HG03457 (cell line): ENCODE results near the gene ZNF341.
A peak's percentile ranks its signal among the peaks of the same experiment; 100 is the strongest.

Source experiments
- ATAC-seq: cut with Tn5 transposase; IDR thresholded peaks from one replicate; pipeline ENCODE4 v1.9.1; 2021; ENCODE audit warnings: moderate number of reproducible peaks; ENCODE audit not compliant: unreplicated experiment

Gene ZNF341

GRCh38 chr20:33701629-33702450, 30.0 kb upstream of the ZNF341 start:
- ATAC-seq = no peak

GRCh38 chr20:33702861-33703260, 28.9 kb upstream of the ZNF341 start:
- no peak for ATAC-seq

DNA sequence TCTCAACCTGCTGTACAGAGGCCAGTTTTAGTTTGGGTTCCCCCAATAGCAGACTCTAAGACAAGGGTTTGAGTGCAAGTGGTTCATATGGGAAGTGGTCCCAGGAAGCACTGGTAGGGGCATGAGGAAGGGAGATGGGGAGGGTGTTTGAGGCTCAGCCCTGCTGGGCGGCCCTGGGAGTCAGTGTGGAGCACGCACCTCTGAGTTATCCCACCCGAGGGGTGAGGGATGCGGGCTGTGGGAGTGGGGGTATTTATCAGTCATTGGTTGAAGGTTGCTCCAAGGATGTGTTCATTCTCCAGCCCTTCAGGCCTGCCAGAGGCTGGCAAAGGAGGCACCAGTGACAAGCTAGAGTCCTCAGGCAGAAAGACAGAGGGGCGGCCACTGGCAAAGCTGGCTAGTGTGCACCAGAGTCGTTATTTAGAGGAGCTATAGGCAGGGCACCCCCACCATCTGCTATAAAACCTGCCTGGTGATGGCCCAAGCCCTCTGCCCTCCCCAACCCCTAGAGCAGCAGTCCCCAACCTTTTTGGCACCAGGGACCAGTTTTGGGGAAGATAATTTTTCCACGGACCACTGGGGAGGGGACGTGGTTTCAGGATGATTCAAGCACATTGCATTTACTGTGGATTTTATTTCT, 28.2 kb upstream of the ZNF341 start:
- no peak for ATAC-seq

DNA sequence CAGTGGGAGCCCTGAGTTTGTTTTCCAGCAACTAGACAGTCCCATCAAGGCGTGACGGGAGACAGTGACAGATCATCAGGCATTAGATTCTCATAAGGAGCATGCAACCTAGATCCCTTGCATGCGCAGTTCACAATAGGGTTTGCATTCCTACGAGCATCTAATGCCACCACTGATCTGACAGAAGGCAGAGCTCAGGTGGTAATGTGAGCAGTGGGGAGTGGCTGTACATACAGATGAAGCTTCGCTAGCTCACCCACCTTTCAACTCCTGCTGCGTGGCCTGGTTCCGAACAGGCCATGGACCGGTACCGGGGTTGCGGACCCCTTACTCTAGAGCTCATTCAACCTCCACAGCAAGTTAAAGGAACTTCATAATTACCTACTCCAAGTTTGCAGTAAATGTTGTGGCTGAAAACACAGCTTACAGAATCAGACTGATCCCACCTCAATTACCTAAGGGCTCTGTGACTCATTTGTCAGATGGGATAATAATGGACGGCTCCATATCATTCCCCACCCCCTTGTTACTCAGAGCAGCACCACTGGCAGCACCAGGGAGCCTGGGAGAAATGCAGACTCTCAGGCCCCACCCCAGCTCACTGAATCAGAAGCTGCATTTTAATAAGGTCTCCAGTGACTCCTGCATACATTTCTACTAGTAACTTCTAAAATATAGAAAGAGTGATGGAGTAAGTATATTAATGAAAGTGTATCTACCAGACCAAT, 27.4 kb upstream of the ZNF341 start:
- ATAC-seq = no peak

DNA sequence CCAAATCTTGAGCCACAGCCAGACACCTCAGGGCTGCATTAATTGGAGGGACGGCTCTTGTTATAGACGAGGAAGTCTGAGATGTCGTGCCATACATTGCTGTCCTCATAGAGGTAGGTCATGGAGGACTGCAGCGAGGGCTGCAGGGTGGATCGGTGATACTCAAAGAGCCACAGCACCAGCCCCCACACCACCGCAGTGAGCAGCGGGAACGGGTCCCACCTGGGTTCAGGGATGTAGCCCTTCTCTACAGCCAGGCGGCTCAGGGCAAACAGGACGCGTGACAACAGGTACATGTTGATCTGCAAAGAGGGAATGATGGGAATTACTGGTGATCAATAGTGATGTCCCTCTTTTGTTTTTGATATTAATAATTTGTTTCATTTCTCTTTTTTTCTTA, 24.1 kb upstream of the ZNF341 start:
- no peak for ATAC-seq

DNA sequence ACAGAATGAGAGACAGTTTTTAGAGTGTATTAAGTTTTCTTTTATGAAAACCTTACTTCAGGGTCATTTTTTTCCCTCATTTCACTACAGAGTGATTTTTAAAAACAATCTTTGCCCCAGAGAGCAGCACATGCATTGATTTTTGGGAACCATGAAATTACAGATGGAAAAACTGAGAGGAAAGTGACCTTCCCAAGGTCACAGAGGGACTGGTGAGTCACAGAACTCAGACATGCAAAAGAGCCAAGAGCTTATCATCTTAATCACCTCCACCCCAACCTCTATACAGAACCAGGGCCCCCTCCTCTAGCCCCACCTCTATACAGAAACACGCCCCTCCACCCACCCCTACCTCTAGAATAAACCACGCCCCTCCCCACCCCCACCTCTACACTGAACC, 22.4 kb upstream of the ZNF341 start:
- ATAC-seq = no peak

DNA sequence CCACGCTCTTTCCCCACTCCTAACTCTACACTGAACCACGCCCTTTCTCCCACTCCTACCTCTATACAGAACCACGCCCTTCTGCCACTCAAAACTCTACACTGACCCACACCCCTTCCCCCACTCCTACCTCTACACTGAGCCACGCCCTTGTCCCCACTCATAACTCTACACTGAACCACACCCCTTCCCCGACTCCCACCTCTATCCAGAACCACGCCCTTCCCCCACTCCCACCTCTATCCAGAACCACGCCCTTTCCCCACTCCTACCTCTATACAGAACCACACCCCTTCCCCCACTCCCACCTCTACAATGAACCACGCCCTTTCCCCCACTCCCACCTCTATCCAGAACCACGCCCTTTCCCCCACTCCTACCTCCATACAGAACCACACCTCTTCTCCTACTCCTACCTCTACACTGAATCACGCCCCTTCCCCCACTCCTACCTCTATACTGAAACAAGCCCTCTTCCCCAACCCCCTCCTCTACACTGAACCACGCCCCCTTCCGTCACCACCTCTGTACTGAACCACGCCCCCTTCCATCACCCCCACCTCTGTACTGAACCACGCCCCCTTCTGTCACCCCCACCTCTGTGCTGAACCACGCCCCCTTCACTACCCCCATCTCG, 21.8 kb upstream of the ZNF341 start:
- no peak for ATAC-seq

GRCh38 chr20:33710681-33711445, 20.9 kb upstream of the ZNF341 start:
- no peak for ATAC-seq

- no peak for ATAC-seq
These were observed 20.4 kb upstream of the ZNF341 start for GRCh38 chr20:33711446-33711738.

DNA sequence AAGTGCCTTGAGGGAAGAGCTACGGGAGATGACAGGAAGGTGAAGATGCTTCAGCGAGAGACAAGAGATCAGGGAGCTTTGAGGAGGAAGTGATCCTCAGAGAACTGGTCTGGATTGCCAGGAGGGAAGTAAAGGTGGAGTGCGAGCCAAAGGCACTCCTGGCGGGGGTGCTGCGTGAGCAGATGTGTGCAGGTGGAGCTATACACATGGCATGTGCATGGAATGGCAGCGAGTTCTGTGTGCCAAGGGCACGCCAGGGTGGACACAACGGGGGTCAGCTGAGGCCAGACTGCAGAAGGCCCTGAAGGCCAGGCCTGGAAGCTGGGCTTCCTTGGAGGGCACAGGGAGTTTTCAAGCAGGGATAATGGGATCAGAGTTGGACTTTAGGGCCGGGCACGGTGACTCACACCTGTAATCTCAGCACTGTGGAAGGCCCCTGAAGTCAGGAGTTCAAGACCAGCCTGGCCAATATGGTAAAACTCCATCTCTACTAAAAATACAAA, 17.9 kb upstream of the ZNF341 start:
- no peak for ATAC-seq

DNA sequence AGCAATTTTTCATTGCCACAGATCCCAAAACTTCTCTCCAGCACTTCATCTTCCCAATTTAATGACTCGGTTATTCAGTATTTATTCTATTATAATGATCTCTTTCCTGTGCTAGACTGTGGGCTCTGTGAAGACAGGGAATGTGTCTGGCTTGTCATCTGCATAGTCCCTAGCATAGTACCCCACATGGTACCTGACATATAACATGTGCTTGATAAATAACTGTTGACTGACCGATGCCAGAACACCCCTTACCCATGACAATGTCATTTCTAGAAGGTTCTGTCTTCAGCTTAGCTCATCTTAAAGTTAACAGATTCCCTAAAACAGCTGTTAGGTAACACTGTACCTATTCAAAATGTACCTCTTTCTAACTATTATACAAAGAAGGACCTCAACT, 15.3 kb upstream of the ZNF341 start:
- no peak for ATAC-seq

DNA sequence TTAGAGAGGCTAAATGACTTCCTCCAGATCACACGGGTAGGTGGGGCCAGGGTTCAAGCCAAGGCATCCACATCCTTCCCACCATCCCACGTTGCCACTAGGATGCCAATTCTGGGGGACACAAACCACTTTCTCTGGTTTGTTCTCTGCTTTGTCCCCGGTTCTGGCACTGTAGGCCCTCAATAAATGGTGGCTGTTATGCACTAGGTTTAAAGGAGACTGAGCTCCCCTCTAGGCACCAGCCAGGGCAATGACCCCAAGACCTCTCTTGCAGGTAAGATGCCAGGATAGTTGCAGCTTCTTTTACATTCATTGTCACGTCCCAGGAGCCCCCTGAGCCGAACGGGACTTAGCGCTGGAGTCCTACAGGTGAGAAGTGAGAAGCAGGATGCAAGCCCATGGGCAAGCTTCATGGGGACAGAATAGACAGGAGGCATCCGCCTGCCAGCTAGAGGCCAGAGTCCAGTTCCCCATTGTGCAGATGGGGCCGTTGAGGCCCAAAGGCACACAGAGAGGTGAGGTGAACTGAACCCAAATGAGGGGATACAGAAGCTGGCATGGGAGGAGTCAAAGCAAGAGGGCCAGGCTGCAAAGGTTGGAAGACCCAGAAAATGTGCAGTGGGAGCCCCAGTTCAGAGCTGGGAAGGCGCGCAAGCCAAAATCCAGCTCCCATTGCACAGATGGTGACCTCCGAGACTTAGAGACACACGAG, 12.4 kb upstream of the ZNF341 start:
- ATAC-seq = no peak

GRCh38 chr20:33719989-33720709, 11.6 kb upstream of the ZNF341 start, which contains the start of gene PXMP4:
PXMP4 (minus strand) TSS chr20:33720310; CDS start chr20:33720207, 103 bp downstream.
- peak; percentile 83 for ATAC-seq

DNA sequence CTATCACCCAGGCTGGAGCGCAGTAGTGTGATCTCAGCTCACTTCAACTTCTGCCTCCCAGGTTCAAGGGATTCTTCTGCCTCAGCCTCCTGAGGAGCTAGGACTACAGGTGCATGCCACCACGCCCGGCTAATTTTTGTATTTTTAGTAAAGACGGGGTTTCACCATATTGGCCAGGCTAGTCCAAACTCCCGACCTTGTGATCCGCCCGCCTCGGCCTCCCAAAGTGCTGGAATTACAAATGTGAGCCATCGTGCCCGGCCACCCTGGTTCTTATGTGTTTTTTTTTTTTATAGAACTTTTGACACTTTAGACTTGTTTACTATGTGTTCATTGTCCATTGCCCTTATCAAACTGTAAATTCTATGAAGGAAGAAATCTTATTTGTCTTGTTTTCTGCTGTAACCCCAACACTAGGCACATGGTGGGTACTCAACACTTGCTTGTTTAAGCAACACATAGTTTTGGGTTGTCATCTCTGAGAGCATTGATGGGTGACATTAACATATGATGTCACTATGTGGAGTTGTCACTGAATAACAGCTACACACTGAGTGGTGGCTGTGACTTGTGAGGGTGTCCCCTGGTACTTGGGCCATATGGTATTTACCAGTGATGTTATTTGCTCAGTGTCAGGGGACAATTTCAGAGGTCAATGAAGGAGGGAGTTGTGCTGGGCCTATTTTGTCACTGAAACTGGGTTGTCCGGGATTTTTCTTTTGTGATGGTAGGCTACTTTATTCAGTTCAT, 10.2 kb upstream of the ZNF341 start:
- ATAC-seq = no peak

DNA sequence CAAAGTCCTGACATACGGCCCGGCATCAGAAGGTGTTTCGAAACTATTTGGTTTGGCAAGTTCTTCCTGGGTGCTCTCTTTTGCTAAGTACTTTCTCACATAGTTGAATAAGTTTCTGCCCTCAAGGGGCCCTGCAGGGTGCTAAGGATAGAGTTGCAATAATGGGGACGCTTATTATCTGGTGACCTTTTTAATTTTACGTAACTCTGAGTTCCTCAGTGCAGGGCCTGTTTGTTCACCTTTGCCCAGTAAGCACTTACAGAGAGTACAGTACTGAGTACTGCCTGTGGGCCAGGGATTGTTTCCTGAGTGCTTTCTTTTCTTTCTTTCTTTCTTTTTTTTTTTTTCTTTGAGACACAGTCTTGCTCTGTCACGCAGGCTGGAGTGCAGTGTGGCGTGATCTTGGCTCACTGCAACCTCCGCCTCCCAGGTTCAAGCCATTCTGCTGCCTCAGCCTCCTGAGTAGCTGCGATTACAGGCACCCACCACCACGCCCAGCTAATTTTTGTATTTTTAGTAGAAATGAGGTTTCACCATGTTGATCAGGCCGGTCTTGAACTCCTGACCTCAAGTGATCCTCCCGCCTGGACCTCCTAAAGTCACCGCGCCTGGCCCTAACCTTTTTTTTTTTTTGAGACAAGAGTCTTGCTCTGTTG, 7.2 kb upstream of the ZNF341 start:
- no peak for ATAC-seq

DNA sequence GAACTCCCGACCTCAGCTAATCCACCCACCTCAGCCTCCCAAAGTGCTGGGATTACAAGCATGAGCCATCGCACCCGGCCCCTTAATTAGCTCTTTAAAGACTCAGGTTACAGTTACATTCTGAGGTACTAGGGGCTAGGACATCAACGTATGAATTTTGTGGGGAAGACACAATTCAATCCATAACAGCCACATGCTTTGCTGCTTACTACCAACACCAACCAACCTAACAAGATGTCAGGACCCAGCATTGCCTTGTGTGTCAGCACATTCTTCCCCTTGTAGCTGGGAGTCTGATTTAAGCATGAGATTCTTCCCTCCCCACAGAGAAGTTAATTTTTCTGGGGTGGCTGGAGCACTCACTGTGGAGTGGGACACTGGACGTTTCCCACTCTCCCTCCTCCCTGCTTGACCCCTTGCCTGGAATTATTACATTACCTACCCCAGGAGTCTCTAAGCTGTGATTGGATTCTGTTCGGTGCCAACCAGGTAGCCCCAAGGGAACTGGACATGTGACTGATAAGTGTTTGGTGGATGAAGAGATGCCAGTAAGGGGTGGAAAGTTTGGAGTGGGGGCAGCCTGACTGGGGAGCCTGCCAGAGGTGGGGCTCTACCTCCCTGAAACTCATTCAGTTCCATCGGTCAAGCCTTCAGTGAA, 6.1 kb upstream of the ZNF341 start:
- no peak for ATAC-seq

DNA sequence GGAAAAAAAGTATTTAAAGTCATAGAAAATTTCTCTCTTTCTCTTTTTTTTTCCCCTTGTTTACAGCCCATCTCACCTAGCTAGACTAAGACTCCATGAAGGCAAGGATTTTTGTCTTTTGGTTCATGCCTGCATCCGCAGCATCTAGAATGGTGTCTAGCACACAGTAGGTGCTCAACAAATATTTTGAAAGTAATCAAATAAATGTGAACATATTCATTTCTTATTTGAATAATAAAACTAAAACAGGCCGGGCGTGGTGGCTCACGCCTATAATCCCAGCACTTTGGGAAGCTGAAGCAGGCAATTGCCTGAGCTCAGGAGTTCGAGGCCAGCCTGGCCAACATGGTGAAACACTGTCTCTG, 4.7 kb upstream of the ZNF341 start:
- ATAC-seq = no peak

GRCh38 chr20:33727806-33728205, 4.0 kb upstream of the ZNF341 start:
- no peak for ATAC-seq
